Calu3 (cell line): ENCODE measurements around the gene PANX2. TPM values are rescaled to one million over a fixed set of nuclear protein-coding genes. Genes with fewer than 3 reads are reported as not detected.

Source experiments
- BruUV-seq: library from RNA; stranded (reverse); fragments of 400-500 nt; replicated peaks from 2 replicates; lab custom pipeline; 2021; lab: Mats Ljungman, UMichigan
- CTCF ChIA-PET: fragments of 300-600 bp; sonication (Branson Sonifier 250); formaldehyde crosslinking; loops from one replicate; lab custom pipeline; 2022; ENCODE audit warnings: antibody characterized with exemption; lab: Charles Lee
- DNase-seq: peaks from one replicate; pipeline ENCODE4 v3.0.0; 2022
- H3K27ac Mint-ChIP-seq: one replicate; pipeline ENCODE4 v1.8.0; 2022; ENCODE audit warnings: mixed read lengths; ENCODE audit not compliant: unreplicated experiment
- H3K27me3 Mint-ChIP-seq: one replicate; pipeline ENCODE4 v1.8.0; 2022; ENCODE audit warnings: mixed read lengths; ENCODE audit not compliant: unreplicated experiment
- H3K36me3 Mint-ChIP-seq: one replicate; pipeline ENCODE4 v1.8.0; 2022; ENCODE audit warnings: mild to moderate bottlenecking, moderate library complexity, mixed read lengths; ENCODE audit not compliant: insufficient read depth, unreplicated experiment
- H3K4me1 Mint-ChIP-seq: one replicate; pipeline ENCODE4 v1.8.0; 2022; ENCODE audit warnings: mild to moderate bottlenecking, low read depth, mixed read lengths; ENCODE audit not compliant: unreplicated experiment
- H3K4me3 Mint-ChIP-seq: one replicate; pipeline ENCODE4 v1.8.0; 2022; ENCODE audit warnings: mild to moderate bottlenecking, low read depth, moderate library complexity, mixed read lengths; ENCODE audit not compliant: unreplicated experiment
- H3K9me3 Mint-ChIP-seq: one replicate; pipeline ENCODE4 v1.8.0; 2022; ENCODE audit warnings: low read depth, mixed read lengths; ENCODE audit not compliant: unreplicated experiment
- intact Hi-C: fragments of 100-400 bp; cut with micrococcal nuclease; formaldehyde crosslinking; loops from one replicate; pipeline ENCODE4 v1.10.0; 2022; ENCODE audit not compliant: unreplicated experiment
- total RNA-seq: library from RNA; stranded (reverse); gene quantifications from 2 replicates; pipeline ENCODE4 v1.2.3, GENCODE V29; 2022
- TF ChIP-seq, protein P1 (sequence below): fragments of 200-600 bp; IDR thresholded peaks from one replicate; pipeline ENCODE4 v1.8.0; 2022; ENCODE audit warnings: antibody characterized with exemption; ENCODE audit not compliant: unreplicated experiment

The PANX2 gene
- total RNA-seq, 1 experiment from 2014 or later: 2.0 TPM

GRCh38 chr22:50217543-50218152 is 47.1 kb downstream of the PANX2 start:
- Mint-ChIP-seq H3K27ac (peak overlapping the region; percentile 22), H3K4me3 (no peak overlapping the region), H3K9me3 (no peaks in the 10 kb centered on the region), H3K36me3 (peaks cover 85% of the 10 kb centered on the region), H3K27me3 (no peaks in the 10 kb centered on the region), H3K4me1 (peaks cover 8% of the 10 kb centered on the region)
- BruUV-seq: no TSS peak
- DNase-seq: no peak
- TF ChIP-seq, protein P1, sequence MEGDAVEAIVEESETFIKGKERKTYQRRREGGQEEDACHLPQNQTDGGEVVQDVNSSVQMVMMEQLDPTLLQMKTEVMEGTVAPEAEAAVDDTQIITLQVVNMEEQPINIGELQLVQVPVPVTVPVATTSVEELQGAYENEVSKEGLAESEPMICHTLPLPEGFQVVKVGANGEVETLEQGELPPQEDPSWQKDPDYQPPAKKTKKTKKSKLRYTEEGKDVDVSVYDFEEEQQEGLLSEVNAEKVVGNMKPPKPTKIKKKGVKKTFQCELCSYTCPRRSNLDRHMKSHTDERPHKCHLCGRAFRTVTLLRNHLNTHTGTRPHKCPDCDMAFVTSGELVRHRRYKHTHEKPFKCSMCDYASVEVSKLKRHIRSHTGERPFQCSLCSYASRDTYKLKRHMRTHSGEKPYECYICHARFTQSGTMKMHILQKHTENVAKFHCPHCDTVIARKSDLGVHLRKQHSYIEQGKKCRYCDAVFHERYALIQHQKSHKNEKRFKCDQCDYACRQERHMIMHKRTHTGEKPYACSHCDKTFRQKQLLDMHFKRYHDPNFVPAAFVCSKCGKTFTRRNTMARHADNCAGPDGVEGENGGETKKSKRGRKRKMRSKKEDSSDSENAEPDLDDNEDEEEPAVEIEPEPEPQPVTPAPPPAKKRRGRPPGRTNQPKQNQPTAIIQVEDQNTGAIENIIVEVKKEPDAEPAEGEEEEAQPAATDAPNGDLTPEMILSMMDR: peak; percentile 16
- intact Hi-C loops: no loop called here
- CTCF ChIA-PET: interaction anchor here (0.5 kb wide), 1 partner anchor 329 kb away, joined by 3 read pairs; no protein-coding TSS in a partner anchor

GRCh38 chr22:50218153-50218995 is 47.8 kb downstream of the PANX2 start:
- Mint-ChIP-seq H3K4me1 (peaks cover 8% of the 10 kb centered on the region), H3K27ac (no peak overlapping the region), H3K9me3 (no peaks in the 10 kb centered on the region), H3K4me3 (no peak overlapping the region), H3K36me3 (peaks cover 85% of the 10 kb centered on the region), H3K27me3 (no peaks in the 10 kb centered on the region)
- TF ChIP-seq, protein P1: no peak
- BruUV-seq: no TSS peak
- CTCF ChIA-PET: no interaction called here
- intact Hi-C loops: no loop called here
- no peak for DNase-seq

GRCh38 chr22:50218996-50219727 is 48.6 kb downstream of the PANX2 start:
- TF ChIP-seq, protein P1: no peak
- H3K27me3 Mint-ChIP-seq: no peaks in the 10 kb centered on the region
- H3K4me3 Mint-ChIP-seq: no peak overlapping the region
- no peaks in the 10 kb centered on the region for H3K9me3 Mint-ChIP-seq
- BruUV-seq: no TSS peak
- no peak overlapping the region for H3K27ac Mint-ChIP-seq
- peaks cover 8% of the 10 kb centered on the region for H3K4me1 Mint-ChIP-seq
- CTCF ChIA-PET: no interaction called here
- DNase-seq: no peak
- intact Hi-C loops: no loop called here
- peaks cover 85% of the 10 kb centered on the region for H3K36me3 Mint-ChIP-seq

DNA sequence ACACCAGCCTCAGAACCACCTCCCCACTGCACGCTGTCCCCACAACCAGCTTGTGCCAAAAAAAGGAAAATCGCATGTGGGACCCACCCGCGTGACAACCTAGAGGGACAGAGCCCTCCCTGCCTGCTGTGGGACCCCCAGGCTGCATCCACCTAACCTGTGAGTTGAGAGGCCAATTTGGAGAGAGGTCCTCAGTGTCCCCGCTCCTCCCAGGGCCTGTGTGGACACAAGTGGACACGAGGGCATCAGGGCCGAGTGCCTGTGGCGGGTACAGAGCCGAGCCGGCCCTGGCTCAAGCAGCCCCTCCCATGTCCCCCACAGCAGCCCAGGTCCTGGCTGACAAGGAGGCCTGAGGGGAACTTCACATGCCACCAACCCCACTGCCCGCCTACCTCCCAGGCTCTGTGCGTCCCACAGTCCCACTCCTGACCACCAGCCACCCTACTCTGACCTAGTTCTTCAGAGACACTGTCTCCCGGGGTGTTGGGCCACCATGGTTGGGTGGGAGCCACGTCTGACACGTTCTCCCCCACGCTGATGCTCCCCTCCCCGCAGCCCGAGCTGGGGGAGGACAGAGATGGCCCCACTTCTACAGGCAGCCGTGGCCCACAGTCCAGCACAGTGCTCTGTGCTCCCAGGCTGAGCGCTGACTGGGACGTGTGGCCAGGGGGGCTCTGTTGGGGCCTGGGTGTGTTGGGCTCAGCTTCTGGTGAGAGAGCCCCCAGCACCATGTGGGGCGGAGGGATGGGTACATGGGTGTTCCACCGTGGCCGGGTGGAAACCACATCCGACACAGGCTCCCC is 49.5 kb downstream of the PANX2 start:
- TF ChIP-seq, protein P1: no peak
- H3K4me3 Mint-ChIP-seq: no peak overlapping the region
- H3K27me3 Mint-ChIP-seq: no peaks in the 10 kb centered on the region
- no peak overlapping the region for H3K27ac Mint-ChIP-seq
- intact Hi-C loops: no loop called here
- no peaks in the 10 kb centered on the region for H3K9me3 Mint-ChIP-seq
- no TSS peak for BruUV-seq
- no peak for DNase-seq
- peaks cover 3% of the 10 kb centered on the region for H3K4me1 Mint-ChIP-seq
- CTCF ChIA-PET: no interaction called here
- peaks cover 80% of the 10 kb centered on the region for H3K36me3 Mint-ChIP-seq
